Astrocyte (in vitro differentiated cells and primary cell): ENCODE measurements around the gene HOXB13.

Experiments used
- EZH2 ChIP-seq: IDR thresholded peaks from 2 replicates; pipeline ENCODE4 v1.6.1; 2012; ENCODE audit warnings: mild to moderate bottlenecking, low read length, inconsistent platforms; ENCODE audit not compliant: insufficient read depth
- TF ChIP-seq, protein P1 (sequence below): IDR thresholded peaks from 2 replicates; pipeline ENCODE4 v1.5.1; 2011; ENCODE audit warnings: low read depth, mild to moderate bottlenecking, inconsistent platforms, low read length, moderate library complexity; ENCODE audit not compliant: insufficient read depth

DNA sequence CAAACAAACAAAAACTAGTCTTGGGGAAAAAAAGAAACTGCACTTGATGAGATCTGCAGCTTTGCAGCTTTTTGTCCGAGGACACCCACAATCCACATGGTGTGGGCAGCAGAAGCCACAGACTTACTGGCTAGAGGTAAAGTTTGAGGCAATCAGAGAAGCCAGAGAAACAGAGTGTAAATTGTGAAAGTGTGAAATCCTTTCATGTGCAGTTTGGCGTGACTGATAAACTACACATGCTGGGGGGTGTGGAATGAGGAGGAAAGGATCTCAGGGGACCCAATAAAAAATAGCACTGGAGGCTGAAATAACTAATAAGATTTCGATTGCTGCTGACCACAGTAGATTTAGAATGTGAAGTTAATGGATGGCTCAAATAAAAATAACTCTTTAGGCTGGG is 42.4 kb upstream of the HOXB13 start:
- TF ChIP-seq, protein P1, sequence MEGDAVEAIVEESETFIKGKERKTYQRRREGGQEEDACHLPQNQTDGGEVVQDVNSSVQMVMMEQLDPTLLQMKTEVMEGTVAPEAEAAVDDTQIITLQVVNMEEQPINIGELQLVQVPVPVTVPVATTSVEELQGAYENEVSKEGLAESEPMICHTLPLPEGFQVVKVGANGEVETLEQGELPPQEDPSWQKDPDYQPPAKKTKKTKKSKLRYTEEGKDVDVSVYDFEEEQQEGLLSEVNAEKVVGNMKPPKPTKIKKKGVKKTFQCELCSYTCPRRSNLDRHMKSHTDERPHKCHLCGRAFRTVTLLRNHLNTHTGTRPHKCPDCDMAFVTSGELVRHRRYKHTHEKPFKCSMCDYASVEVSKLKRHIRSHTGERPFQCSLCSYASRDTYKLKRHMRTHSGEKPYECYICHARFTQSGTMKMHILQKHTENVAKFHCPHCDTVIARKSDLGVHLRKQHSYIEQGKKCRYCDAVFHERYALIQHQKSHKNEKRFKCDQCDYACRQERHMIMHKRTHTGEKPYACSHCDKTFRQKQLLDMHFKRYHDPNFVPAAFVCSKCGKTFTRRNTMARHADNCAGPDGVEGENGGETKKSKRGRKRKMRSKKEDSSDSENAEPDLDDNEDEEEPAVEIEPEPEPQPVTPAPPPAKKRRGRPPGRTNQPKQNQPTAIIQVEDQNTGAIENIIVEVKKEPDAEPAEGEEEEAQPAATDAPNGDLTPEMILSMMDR = no peak
- no peak for TF ChIP-seq EZH2
